BE2C (cell line): Measurements from ENCODE around the gene CTTNBP2.

Experiments
- DNase-seq: peaks from one replicate; pipeline ENCODE4 v3.0.0-alpha.2; 2020
- H3K27me3 ChIP-seq: fragments of 250-450 bp; sonication (Bioruptor Pico); 2 replicates; pipeline ENCODE4 v1.5.1; 2020; ENCODE audit warnings: mild to moderate bottlenecking
- H3K36me3 ChIP-seq: fragments of 250-450 bp; sonication (Bioruptor Pico); 2 replicates; pipeline ENCODE4 v1.5.1; 2020; ENCODE audit warnings: mild to moderate bottlenecking
- H3K4me1 ChIP-seq: fragments of 250-450 bp; sonication (Bioruptor Pico); 2 replicates; pipeline ENCODE4 v1.5.1; 2020
- H3K4me3 ChIP-seq: 2 replicates; pipeline ENCODE4 v1.5.1; 2011; ENCODE audit warnings: low read depth, low read length
- H3K9me3 ChIP-seq: fragments of 250-450 bp; sonication (Bioruptor Pico); 2 replicates; pipeline ENCODE4 v1.5.1; 2020
- TF ChIP-seq, protein P1 (sequence below): IDR thresholded peaks from 2 replicates; pipeline ENCODE4 v1.5.1; 2012; ENCODE audit warnings: mild to moderate bottlenecking, low read depth, low read length

CTTNBP2 gene

GRCh38 chr7:117796889-117797288 lies 76.4 kb downstream of the CTTNBP2 start:
- Histone ChIP-seq H3K4me3 (no peak overlapping the region), H3K36me3 (no peaks in the 10 kb centered on the region), H3K9me3 (no peaks in the 10 kb centered on the region), H3K4me1 (no peaks in the 10 kb centered on the region), H3K27me3 (no peaks in the 10 kb centered on the region)
- no peak for DNase-seq
- TF ChIP-seq, protein P1, sequence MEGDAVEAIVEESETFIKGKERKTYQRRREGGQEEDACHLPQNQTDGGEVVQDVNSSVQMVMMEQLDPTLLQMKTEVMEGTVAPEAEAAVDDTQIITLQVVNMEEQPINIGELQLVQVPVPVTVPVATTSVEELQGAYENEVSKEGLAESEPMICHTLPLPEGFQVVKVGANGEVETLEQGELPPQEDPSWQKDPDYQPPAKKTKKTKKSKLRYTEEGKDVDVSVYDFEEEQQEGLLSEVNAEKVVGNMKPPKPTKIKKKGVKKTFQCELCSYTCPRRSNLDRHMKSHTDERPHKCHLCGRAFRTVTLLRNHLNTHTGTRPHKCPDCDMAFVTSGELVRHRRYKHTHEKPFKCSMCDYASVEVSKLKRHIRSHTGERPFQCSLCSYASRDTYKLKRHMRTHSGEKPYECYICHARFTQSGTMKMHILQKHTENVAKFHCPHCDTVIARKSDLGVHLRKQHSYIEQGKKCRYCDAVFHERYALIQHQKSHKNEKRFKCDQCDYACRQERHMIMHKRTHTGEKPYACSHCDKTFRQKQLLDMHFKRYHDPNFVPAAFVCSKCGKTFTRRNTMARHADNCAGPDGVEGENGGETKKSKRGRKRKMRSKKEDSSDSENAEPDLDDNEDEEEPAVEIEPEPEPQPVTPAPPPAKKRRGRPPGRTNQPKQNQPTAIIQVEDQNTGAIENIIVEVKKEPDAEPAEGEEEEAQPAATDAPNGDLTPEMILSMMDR = no peak

DNA sequence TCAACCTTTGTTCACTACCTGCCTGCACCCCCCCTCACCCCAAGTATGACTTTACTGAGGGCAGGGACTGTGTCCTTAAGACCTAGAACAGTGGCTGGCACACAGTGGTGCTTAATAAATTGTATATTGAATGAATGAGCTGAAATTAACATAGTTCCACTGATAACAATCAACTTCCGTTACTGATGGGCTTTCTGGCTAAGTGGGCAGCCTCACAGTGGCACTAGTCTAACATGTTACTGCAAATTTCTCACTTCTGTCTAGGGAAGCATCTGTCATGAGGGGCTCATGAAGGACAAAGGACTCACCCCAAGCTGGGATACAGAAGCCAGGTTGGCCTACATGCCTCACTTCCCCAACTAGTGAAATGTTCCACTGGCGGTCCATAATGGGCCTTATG lies 79.3 kb downstream of the CTTNBP2 start:
- no peak for DNase-seq
- Histone ChIP-seq H3K27me3 (no peaks in the 10 kb centered on the region), H3K36me3 (no peaks in the 10 kb centered on the region), H3K9me3 (no peaks in the 10 kb centered on the region), H3K4me3 (no peak overlapping the region), H3K4me1 (no peaks in the 10 kb centered on the region)
- TF ChIP-seq, protein P1 = no peak

GRCh38 chr7:117793521-117793920 lies 79.7 kb downstream of the CTTNBP2 start:
- TF ChIP-seq, protein P1 = no peak
- Histone ChIP-seq H3K36me3 (no peaks in the 10 kb centered on the region), H3K27me3 (no peaks in the 10 kb centered on the region)

GRCh38 chr7:117791877-117792780 lies 81.1 kb downstream of the CTTNBP2 start:
- H3K27me3 ChIP-seq = no peaks in the 10 kb centered on the region; the same call in 1 of the 2 replicates
- no peaks in the 10 kb centered on the region for H3K36me3 ChIP-seq
- no peaks in the 10 kb centered on the region for H3K9me3 ChIP-seq
- TF ChIP-seq, protein P1 = no peak
- DNase-seq = no peak
- no peak overlapping the region for H3K4me3 ChIP-seq
- H3K4me1 ChIP-seq = no peaks in the 10 kb centered on the region

More at GRCh38 chr7:117793521-117793920, 79.7 kb downstream of the CTTNBP2 start:
- no peaks in the 10 kb centered on the region for H3K9me3 ChIP-seq
- no peak for DNase-seq
- H3K4me1 ChIP-seq = no peaks in the 10 kb centered on the region
- no peak overlapping the region for H3K4me3 ChIP-seq

DNA sequence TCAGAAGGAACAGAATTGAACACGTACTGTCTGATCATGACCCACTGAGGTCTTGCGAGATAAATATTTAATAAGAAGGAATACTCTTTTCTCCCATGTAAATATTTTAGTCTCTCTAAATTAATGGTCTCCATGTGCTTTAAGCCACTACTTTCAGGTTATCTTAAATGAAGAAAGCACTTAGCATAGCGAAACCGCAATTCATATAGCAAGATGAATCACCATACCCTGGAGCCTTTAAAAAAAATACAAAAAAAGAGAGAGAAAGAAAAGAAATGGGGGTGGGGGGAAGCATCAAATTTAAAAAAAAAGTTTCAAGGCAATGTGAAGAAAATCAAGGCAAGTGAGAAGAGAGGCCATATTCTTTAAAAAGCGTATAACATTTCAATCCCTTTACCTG lies 82.5 kb downstream of the CTTNBP2 start:
- DNase-seq = no peak
- Histone ChIP-seq H3K4me1 (no peaks in the 10 kb centered on the region), H3K9me3 (no peaks in the 10 kb centered on the region), H3K27me3 (no peaks in the 10 kb centered on the region; the same call in 1 of the 2 replicates), H3K36me3 (no peaks in the 10 kb centered on the region), H3K4me3 (no peak overlapping the region)
- TF ChIP-seq, protein P1 = no peak

DNA sequence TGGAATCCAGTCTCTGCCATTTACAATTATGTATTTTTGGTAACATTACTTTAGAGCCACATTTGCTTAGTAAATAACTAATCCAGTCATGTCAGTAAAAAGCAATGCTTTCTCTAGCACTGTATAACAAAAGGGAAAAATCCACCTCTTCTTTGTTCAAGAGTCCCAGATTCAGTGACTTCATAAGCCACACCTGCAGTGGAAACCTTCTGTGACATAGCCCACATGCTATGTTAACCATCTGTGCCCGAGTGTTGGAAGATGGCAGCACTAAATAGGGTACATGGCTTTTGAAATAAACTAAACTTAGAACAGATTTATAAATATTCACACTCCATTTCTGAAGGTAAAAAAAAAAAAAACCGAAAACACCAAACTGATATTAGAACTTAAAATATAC lies 83.0 kb downstream of the CTTNBP2 start:
- no peaks in the 10 kb centered on the region for H3K4me1 ChIP-seq
- H3K27me3 ChIP-seq = no peaks in the 10 kb centered on the region; the same call in 1 of the 2 replicates
- no peak for DNase-seq
- no peak overlapping the region for H3K4me3 ChIP-seq
- no peaks in the 10 kb centered on the region for H3K36me3 ChIP-seq
- H3K9me3 ChIP-seq = no peaks in the 10 kb centered on the region
- TF ChIP-seq, protein P1 = no peak
